HEK293T (cell line): ENCODE measurements around the gene BMP2K.

ENCODE experiments used
- BHLHE40 ChIP-seq: fragments of 450-650 bp; IDR thresholded peaks from 2 replicates; pipeline ENCODE4 v1.6.1; 2016; ENCODE audit warnings: mild to moderate bottlenecking, moderate library complexity, borderline replicate concordance
- ELF4 ChIP-seq: fragments of 450-650 bp; IDR thresholded peaks from 2 replicates; pipeline ENCODE4 v1.6.1; 2017; ENCODE audit warnings: antibody characterized with exemption
- FOXA1 ChIP-seq: fragments of 450-650 bp; IDR thresholded peaks from 2 replicates; pipeline ENCODE4 v1.6.1; 2016; ENCODE audit warnings: mild to moderate bottlenecking
- FOXK2 ChIP-seq: fragments of 450-650 bp; IDR thresholded peaks from 2 replicates; pipeline ENCODE4 v1.6.1; 2016; ENCODE audit warnings: mild to moderate bottlenecking
- FOXM1 ChIP-seq: fragments of 450-650 bp; IDR thresholded peaks from 2 replicates; pipeline ENCODE4 v1.6.1; 2017; ENCODE audit warnings: mild to moderate bottlenecking, borderline replicate concordance
- ZNF384 ChIP-seq: fragments of 450-650 bp; IDR thresholded peaks from 2 replicates; pipeline ENCODE4 v1.6.1; 2016

GRCh38 chr4:78776729-78777575, 802 bp downstream of the BMP2K start:
- TF ChIP-seq FOXA1 (no peak), FOXM1 (no peak), FOXK2 (no peak), BHLHE40 (no peak), ZNF384 (no peak), ELF4 (no peak)
